Measurements from ENCODE around the gene ELF2.

The ELF2 gene

DNA sequence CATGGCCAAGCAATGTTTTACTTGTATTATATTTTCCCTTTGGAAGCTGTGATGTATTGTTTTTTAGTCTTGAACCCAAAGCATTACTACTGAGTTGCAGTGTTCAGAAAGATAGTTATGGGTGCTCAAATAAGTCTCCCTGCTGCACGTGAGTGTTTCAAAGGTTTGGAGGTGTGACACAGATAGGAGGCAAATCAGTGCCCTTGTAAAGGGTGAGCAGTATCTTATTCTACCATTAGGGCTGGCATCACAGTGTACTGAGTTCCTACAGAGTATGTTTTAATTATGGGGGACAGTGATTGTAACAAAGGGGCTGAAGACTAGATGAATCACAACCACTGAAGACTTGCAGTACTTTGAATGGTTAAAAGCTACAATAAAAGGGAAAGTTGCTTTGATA lies 123.1 kb downstream of the ELF2 start:
- TF ChIP-seq, protein P1, sequence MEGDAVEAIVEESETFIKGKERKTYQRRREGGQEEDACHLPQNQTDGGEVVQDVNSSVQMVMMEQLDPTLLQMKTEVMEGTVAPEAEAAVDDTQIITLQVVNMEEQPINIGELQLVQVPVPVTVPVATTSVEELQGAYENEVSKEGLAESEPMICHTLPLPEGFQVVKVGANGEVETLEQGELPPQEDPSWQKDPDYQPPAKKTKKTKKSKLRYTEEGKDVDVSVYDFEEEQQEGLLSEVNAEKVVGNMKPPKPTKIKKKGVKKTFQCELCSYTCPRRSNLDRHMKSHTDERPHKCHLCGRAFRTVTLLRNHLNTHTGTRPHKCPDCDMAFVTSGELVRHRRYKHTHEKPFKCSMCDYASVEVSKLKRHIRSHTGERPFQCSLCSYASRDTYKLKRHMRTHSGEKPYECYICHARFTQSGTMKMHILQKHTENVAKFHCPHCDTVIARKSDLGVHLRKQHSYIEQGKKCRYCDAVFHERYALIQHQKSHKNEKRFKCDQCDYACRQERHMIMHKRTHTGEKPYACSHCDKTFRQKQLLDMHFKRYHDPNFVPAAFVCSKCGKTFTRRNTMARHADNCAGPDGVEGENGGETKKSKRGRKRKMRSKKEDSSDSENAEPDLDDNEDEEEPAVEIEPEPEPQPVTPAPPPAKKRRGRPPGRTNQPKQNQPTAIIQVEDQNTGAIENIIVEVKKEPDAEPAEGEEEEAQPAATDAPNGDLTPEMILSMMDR (IDR thresholded peaks at IDR 0.05; ENCODE audit: borderline replicate concordance, extremely low read depth, low read length, poor library complexity, severe bottlenecking), result no peak
- no peak for TF ChIP-seq EZH2 (IDR thresholded peaks at IDR 0.05; ENCODE audit: borderline replicate concordance, low read depth, low read length, severe bottlenecking)

DNA sequence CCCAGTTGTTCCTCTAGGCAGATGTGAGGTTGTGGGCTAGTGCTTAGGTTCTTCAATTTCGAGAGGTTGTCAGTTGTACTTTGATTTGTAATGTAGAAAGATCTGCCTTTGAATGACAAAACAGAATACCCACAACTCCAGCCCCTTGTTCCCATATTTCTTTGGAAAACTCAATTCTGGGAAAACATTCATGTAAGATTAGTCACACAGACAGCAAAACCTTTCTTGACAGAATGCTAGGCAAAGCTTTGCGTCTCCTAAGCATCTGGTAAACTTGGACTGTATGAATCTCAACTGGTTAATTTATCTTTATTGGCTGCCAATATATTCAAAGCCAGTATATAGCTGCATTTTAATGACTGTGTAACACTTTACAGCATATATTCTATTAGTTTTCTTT lies 126.6 kb downstream of the ELF2 start:
- H4K20me1 ChIP-seq (ENCODE audit: insufficient read depth, low read length), result peaks cover 16% of the 10 kb centered on the region; the same call in 1 of the 2 replicates
- H2AFZ ChIP-seq (ENCODE audit: low read depth, low read length), result no peak overlapping the region
- no peak overlapping the region for H3K4me3 ChIP-seq (ENCODE audit: low read depth in 1 of 2, low read length in 2 of 2)
- no peaks in the 10 kb centered on the region for H3K9me3 ChIP-seq (ENCODE audit: insufficient read depth, low read length, severe bottlenecking)
- H3K27ac ChIP-seq (ENCODE audit: low read length), result no peak overlapping the region
- H3K36me3 ChIP-seq (ENCODE audit: insufficient read depth, low read length), result peaks cover 83% of the 10 kb centered on the region
- no peak overlapping the region for H3K4me2 ChIP-seq (ENCODE audit: insufficient read depth, low read length)
- H3K4me1 ChIP-seq (ENCODE audit: insufficient read depth, low read length), result no peaks in the 10 kb centered on the region
- H3K79me2 ChIP-seq (ENCODE audit: insufficient read depth, low read length), result peaks cover 65% of the 10 kb centered on the region
- TF ChIP-seq, protein P1 (IDR thresholded peaks at IDR 0.05; ENCODE audit: borderline replicate concordance, extremely low read depth, low read length, poor library complexity, severe bottlenecking), result no peak
- TF ChIP-seq EZH2 (IDR thresholded peaks at IDR 0.05; ENCODE audit: borderline replicate concordance, low read depth, low read length, severe bottlenecking), result no peak
- no peak for DNase-seq
- ATAC-seq (ENCODE audit: insufficient read depth, low read depth), result no peak
- no peaks in the 10 kb centered on the region for H3K27me3 ChIP-seq (ENCODE audit: insufficient read depth, low read length, poor library complexity)
- no peak overlapping the region for H3K9ac ChIP-seq (ENCODE audit: low read depth, low read length)

More for the DNA sequence above, 123.1 kb downstream of the ELF2 start:
- ATAC-seq (ENCODE audit: insufficient read depth, low read depth), result no peak
- Histone ChIP-seq H3K79me2 (ENCODE audit: insufficient read depth, low read length) (peaks cover 69% of the 10 kb centered on the region), H3K4me2 (ENCODE audit: insufficient read depth, low read length) (no peak overlapping the region), H3K36me3 (ENCODE audit: insufficient read depth, low read length) (peaks cover 88% of the 10 kb centered on the region), H3K4me3 (ENCODE audit: low read depth in 1 of 2, low read length in 2 of 2) (no peak overlapping the region), H2AFZ (ENCODE audit: low read depth, low read length) (no peak overlapping the region), H3K4me1 (ENCODE audit: insufficient read depth, low read length) (no peaks in the 10 kb centered on the region), H3K9me3 (ENCODE audit: insufficient read depth, low read length, severe bottlenecking) (no peaks in the 10 kb centered on the region), H3K27me3 (ENCODE audit: insufficient read depth, low read length, poor library complexity) (no peaks in the 10 kb centered on the region), H3K27ac (ENCODE audit: low read length) (no peak overlapping the region), H3K9ac (ENCODE audit: low read depth, low read length) (no peak overlapping the region), H4K20me1 (ENCODE audit: insufficient read depth, low read length) (peaks cover 24% of the 10 kb centered on the region; the same call in 1 of the 2 replicates)
- no peak for DNase-seq

DNA sequence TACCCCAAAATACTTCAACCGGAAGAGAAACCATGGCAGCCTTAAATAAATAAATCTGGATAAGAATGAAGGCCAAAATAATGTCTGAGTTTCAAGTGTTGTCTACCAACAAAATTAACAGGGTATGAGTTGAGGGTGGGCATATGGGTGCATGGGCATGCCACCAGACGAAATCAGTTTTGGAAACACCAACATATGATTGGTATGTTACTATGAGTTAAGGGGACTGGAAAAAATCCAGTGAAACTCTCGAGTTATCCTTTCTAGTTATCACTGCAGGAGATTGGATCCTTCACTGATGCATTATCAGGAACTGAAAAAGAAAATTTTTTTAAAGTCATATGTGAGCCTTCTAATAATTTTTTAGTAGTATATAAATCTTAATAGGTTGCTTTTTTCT lies 129.0 kb downstream of the ELF2 start:
- TF ChIP-seq EZH2 (IDR thresholded peaks at IDR 0.05; ENCODE audit: borderline replicate concordance, low read depth, low read length, severe bottlenecking), result no peak
- TF ChIP-seq, protein P1 (IDR thresholded peaks at IDR 0.05; ENCODE audit: borderline replicate concordance, extremely low read depth, low read length, poor library complexity, severe bottlenecking), result no peak
- Histone ChIP-seq H3K9me3 (ENCODE audit: insufficient read depth, low read length, severe bottlenecking) (no peaks in the 10 kb centered on the region), H3K27ac (ENCODE audit: low read length) (no peak overlapping the region), H2AFZ (ENCODE audit: low read depth, low read length) (no peak overlapping the region), H3K79me2 (ENCODE audit: insufficient read depth, low read length) (peaks cover 63% of the 10 kb centered on the region), H3K4me2 (ENCODE audit: insufficient read depth, low read length) (no peak overlapping the region), H3K4me3 (ENCODE audit: low read depth in 1 of 2, low read length in 2 of 2) (no peak overlapping the region), H3K27me3 (ENCODE audit: insufficient read depth, low read length, poor library complexity) (no peaks in the 10 kb centered on the region), H3K4me1 (ENCODE audit: insufficient read depth, low read length) (no peaks in the 10 kb centered on the region), H3K36me3 (ENCODE audit: insufficient read depth, low read length) (peaks cover 78% of the 10 kb centered on the region), H4K20me1 (ENCODE audit: insufficient read depth, low read length) (peaks cover 16% of the 10 kb centered on the region; the same call in 1 of the 2 replicates), H3K9ac (ENCODE audit: low read depth, low read length) (no peak overlapping the region)
- DNase-seq (no peak), ATAC-seq (ENCODE audit: insufficient read depth, low read depth) (no peak)

DNA sequence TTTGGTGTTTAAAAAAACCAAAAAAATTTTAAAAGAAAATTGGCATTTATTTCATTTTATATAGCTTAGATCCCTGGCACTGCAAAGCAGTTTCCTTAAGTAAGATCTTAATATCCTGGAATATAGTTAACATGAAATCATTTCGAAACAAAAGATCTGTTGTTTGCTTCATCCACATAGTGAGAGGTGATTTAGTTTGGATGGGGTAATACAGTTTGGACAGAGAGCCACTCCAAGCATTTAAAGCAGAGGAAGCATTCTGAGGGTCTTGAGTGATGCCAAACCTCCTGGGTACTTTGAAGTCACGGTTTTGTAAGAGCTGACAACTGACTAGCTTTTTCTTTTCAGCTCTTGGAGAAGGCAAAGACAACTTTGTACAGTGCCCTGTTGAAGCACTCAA lies 132.7 kb downstream of the ELF2 start:
- no peak for TF ChIP-seq EZH2 (IDR thresholded peaks at IDR 0.05; ENCODE audit: borderline replicate concordance, low read depth, low read length, severe bottlenecking)
- Histone ChIP-seq H3K4me2 (ENCODE audit: insufficient read depth, low read length) (no peak overlapping the region), H3K36me3 (ENCODE audit: insufficient read depth, low read length) (peaks cover 67% of the 10 kb centered on the region), H3K4me3 (ENCODE audit: low read depth in 1 of 2, low read length in 2 of 2) (no peak overlapping the region), H3K9ac (ENCODE audit: low read depth, low read length) (no peak overlapping the region), H4K20me1 (ENCODE audit: insufficient read depth, low read length) (peaks cover 34% of the 10 kb centered on the region; the same call in 1 of the 2 replicates), H3K4me1 (ENCODE audit: insufficient read depth, low read length) (no peaks in the 10 kb centered on the region), H3K9me3 (ENCODE audit: insufficient read depth, low read length, severe bottlenecking) (no peaks in the 10 kb centered on the region), H3K27ac (ENCODE audit: low read length) (no peak overlapping the region), H3K79me2 (ENCODE audit: insufficient read depth, low read length) (peaks cover 63% of the 10 kb centered on the region), H2AFZ (ENCODE audit: low read depth, low read length) (no peak overlapping the region), H3K27me3 (ENCODE audit: insufficient read depth, low read length, poor library complexity) (no peaks in the 10 kb centered on the region)
- ATAC-seq (ENCODE audit: insufficient read depth, low read depth), result no peak
- no peak for DNase-seq

Data from DND-41 (cell line).